GM12878 (cell line): ENCODE results near the gene CELSR1. TPM values are rescaled to one million over a fixed set of nuclear protein-coding genes. Genes with fewer than 3 reads are reported as not detected.

Experiments used
- FOXM1 ChIP-seq: IDR thresholded peaks from 2 replicates; pipeline ENCODE4 v1.6.1; 2012; ENCODE audit warnings: low read depth, mild to moderate bottlenecking, inconsistent platforms, low read length, moderate library complexity
- ZNF24 ChIP-seq: fragments of 450-650 bp; IDR thresholded peaks from 2 replicates; pipeline ENCODE4 v1.6.1; 2017; ENCODE audit warnings: antibody characterized with exemption, mild to moderate bottlenecking
- ZNF274 ChIP-seq: IDR thresholded peaks from one replicate; pipeline ENCODE4 v1.8.0; 2011; ENCODE audit not compliant: insufficient read length, insufficient read depth
- polyA plus RNA-seq, 11 experiments: library from polyadenylated mRNA; depleted of rRNA in 4 of 11; unstranded in 6 of 11; stranded (reverse) in 5 of 11; fragments of >200 nt; fragmentation: Nextera tagmentation in 4 of 11; fragmentation: Illumina TruSeq in 1 of 11; extraction: Ambion mirVana in 4 of 11; extraction: Trizol in 1 of 11; gene quantifications; 1 replicate in 1 of 11; 2 replicates in 10 of 11; pipeline versions ENCODE4 v1.2.1 to v1.2.3, GENCODE V29; 2011 to 2016; ENCODE audit warnings: inconsistent platforms in 2 of 11, missing spikeins in 2 of 11, low read depth in 1 of 11
- total RNA-seq, 4 experiments: library from RNA; depleted of rRNA in 3 of 4; stranded (reverse); fragments of >200 nt in 3 of 4; fragmentation: Illumina TruSeq in 1 of 4; extraction: Trizol in 1 of 4; gene quantifications; 2 replicates each; pipeline versions ENCODE4 v1.2.1 to v1.2.3, GENCODE V29; 2013 to 2021
- TF ChIP-seq, protein P1 (sequence below): fragments of 450-650 bp; conservative IDR thresholded peaks from 2 replicates; pipeline ENCODE4 v1.6.1; 2017; ENCODE audit warnings: mild to moderate bottlenecking, moderate library complexity
- TF ChIP-seq, protein P2 (sequence below): fragments of 450-650 bp; formaldehyde crosslinking; IDR thresholded peaks from 2 replicates; pipeline ENCODE4 v1.4.0; 2020; ENCODE audit warnings: mild to moderate bottlenecking, moderate library complexity
- TF ChIP-seq, protein P3 (sequence below): IDR thresholded peaks from 2 replicates; pipeline ENCODE4 v1.6.1; 2012; ENCODE audit warnings: improper control_type of control experiment, low read depth, low read length; ENCODE audit not compliant: insufficient replicate concordance

Gene CELSR1
- total and polyA plus RNA-seq, 10 of the 15 experiments (the other 5 are each of a cell fraction or from before 2014, with no cell fraction given) = 0.05 to 1.7 (median 0.35) TPM; not detected in 2

GRCh38 chr22:46449974-46450745 lies 87.3 kb downstream of the CELSR1 start (continued):
- TF ChIP-seq, protein P1, sequence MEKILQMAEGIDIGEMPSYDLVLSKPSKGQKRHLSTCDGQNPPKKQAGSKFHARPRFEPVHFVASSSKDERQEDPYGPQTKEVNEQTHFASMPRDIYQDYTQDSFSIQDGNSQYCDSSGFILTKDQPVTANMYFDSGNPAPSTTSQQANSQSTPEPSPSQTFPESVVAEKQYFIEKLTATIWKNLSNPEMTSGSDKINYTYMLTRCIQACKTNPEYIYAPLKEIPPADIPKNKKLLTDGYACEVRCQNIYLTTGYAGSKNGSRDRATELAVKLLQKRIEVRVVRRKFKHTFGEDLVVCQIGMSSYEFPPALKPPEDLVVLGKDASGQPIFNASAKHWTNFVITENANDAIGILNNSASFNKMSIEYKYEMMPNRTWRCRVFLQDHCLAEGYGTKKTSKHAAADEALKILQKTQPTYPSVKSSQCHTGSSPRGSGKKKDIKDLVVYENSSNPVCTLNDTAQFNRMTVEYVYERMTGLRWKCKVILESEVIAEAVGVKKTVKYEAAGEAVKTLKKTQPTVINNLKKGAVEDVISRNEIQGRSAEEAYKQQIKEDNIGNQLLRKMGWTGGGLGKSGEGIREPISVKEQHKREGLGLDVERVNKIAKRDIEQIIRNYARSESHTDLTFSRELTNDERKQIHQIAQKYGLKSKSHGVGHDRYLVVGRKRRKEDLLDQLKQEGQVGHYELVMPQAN = no peak
- no peak for TF ChIP-seq ZNF274
- TF ChIP-seq, protein P2, sequence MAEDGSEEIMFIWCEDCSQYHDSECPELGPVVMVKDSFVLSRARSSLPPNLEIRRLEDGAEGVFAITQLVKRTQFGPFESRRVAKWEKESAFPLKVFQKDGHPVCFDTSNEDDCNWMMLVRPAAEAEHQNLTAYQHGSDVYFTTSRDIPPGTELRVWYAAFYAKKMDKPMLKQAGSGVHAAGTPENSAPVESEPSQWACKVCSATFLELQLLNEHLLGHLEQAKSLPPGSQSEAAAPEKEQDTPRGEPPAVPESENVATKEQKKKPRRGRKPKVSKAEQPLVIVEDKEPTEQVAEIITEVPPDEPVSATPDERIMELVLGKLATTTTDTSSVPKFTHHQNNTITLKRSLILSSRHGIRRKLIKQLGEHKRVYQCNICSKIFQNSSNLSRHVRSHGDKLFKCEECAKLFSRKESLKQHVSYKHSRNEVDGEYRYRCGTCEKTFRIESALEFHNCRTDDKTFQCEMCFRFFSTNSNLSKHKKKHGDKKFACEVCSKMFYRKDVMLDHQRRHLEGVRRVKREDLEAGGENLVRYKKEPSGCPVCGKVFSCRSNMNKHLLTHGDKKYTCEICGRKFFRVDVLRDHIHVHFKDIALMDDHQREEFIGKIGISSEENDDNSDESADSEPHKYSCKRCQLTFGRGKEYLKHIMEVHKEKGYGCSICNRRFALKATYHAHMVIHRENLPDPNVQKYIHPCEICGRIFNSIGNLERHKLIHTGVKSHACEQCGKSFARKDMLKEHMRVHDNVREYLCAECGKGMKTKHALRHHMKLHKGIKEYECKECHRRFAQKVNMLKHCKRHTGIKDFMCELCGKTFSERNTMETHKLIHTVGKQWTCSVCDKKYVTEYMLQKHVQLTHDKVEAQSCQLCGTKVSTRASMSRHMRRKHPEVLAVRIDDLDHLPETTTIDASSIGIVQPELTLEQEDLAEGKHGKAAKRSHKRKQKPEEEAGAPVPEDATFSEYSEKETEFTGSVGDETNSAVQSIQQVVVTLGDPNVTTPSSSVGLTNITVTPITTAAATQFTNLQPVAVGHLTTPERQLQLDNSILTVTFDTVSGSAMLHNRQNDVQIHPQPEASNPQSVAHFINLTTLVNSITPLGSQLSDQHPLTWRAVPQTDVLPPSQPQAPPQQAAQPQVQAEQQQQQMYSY (CRISPR knock-in tag) = no peak
- TF ChIP-seq FOXM1 = no peak
- TF ChIP-seq, protein P3, sequence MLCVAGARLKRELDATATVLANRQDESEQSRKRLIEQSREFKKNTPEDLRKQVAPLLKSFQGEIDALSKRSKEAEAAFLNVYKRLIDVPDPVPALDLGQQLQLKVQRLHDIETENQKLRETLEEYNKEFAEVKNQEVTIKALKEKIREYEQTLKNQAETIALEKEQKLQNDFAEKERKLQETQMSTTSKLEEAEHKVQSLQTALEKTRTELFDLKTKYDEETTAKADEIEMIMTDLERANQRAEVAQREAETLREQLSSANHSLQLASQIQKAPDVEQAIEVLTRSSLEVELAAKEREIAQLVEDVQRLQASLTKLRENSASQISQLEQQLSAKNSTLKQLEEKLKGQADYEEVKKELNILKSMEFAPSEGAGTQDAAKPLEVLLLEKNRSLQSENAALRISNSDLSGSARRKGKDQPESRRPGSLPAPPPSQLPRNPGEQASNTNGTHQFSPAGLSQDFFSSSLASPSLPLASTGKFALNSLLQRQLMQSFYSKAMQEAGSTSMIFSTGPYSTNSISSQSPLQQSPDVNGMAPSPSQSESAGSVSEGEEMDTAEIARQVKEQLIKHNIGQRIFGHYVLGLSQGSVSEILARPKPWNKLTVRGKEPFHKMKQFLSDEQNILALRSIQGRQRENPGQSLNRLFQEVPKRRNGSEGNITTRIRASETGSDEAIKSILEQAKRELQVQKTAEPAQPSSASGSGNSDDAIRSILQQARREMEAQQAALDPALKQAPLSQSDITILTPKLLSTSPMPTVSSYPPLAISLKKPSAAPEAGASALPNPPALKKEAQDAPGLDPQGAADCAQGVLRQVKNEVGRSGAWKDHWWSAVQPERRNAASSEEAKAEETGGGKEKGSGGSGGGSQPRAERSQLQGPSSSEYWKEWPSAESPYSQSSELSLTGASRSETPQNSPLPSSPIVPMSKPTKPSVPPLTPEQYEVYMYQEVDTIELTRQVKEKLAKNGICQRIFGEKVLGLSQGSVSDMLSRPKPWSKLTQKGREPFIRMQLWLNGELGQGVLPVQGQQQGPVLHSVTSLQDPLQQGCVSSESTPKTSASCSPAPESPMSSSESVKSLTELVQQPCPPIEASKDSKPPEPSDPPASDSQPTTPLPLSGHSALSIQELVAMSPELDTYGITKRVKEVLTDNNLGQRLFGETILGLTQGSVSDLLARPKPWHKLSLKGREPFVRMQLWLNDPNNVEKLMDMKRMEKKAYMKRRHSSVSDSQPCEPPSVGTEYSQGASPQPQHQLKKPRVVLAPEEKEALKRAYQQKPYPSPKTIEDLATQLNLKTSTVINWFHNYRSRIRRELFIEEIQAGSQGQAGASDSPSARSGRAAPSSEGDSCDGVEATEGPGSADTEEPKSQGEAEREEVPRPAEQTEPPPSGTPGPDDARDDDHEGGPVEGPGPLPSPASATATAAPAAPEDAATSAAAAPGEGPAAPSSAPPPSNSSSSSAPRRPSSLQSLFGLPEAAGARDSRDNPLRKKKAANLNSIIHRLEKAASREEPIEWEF = no peak
- no peak for TF ChIP-seq ZNF24
